Stimulated activated CD8-positive, alpha-beta memory T cell treated with anti-CD3 and anti-CD28 coated beads, Interleukin-2, amount 100 ng/mL, for 48 hours (primary cell): ENCODE data around the gene BMP8A.

Experiments used
- DNase-seq, 2 donors: peaks; one replicate each; pipeline ENCODE4 v3.0.0-alpha.2; 2020; ENCODE audit warnings: low read depth in 2 of 2

Gene BMP8A

GRCh38 chr1:39571178-39571483 lies 79.7 kb downstream of the BMP8A start:
- no peak for DNase-seq

- DNase-seq, result no peak
Observed at GRCh38 chr1:39572379-39573096, 81.1 kb downstream of the BMP8A start.

- no peak for DNase-seq
Observed at GRCh38 chr1:39573097-39573465, 81.6 kb downstream of the BMP8A start.

GRCh38 chr1:39573736-39574624 lies 82.5 kb downstream of the BMP8A start:
- DNase-seq, result no peak

- DNase-seq, result no peak
Observed at GRCh38 chr1:39574646-39575045, 83.2 kb downstream of the BMP8A start.
